K562 (cell line): Measurements from ENCODE around the gene SFT2D2. TPM values are rescaled to one million over a fixed set of nuclear protein-coding genes. Genes with fewer than 3 reads are reported as not detected.

Source experiments
- DPF2 ChIP-seq: fragments of 450-650 bp; IDR thresholded peaks from 2 replicates; pipeline ENCODE4 v1.6.1; 2016
- MAZ ChIP-seq, 2 experiments: fragments of 450-650 bp in 1 of 2; sonication (generic) in 1 of 2; formaldehyde crosslinking; IDR thresholded peaks in 1 of 2; conservative IDR thresholded peaks in 1 of 2; 2 replicates each; pipeline versions ENCODE4 v1.4.0 to v1.5.0; 2020; ENCODE audit warnings: mild to moderate bottlenecking in 1 of 2, missing genetic modification reagents in 1 of 2
- RBFOX2 ChIP-seq: fragments of 200-400 bp; formaldehyde crosslinking; IDR thresholded peaks from 2 replicates; pipeline ENCODE4 v1.6.1; 2017; ENCODE audit warnings: low read depth, mild to moderate bottlenecking, low read length, moderate library complexity
- TFAM ChIP-seq: fragments of 250-450 bp; sonication (Bioruptor Pico); conservative IDR thresholded peaks from 2 replicates; pipeline ENCODE4 v1.5.0; 2021; ENCODE audit warnings: mild to moderate bottlenecking, moderate library complexity
- XRCC3 ChIP-seq: fragments of 450-650 bp; IDR thresholded peaks from 2 replicates; pipeline ENCODE4 v1.6.1; 2017; ENCODE audit warnings: mild to moderate bottlenecking, moderate library complexity
- ZNF3 ChIP-seq: fragments of 250-450 bp; sonication (Bioruptor Pico); IDR thresholded peaks from 2 replicates; pipeline ENCODE4 v1.5.0; 2021; ENCODE audit warnings: mild to moderate bottlenecking, moderate library complexity
- ZNF699 ChIP-seq: fragments of 250-450 bp; sonication (Bioruptor Pico); IDR thresholded peaks from 2 replicates; pipeline ENCODE4 v1.8.0; 2021; ENCODE audit warnings: mild to moderate bottlenecking, moderate library complexity; ENCODE audit not compliant: insufficient replicate concordance
- polyA plus RNA-seq, 8 experiments: library from polyadenylated mRNA; depleted of rRNA in 4 of 8; stranded (reverse) in 5 of 8; unstranded in 3 of 8; fragments of >200 nt; fragmentation: Nextera tagmentation in 2 of 8; fragmentation: Illumina TruSeq in 1 of 8; extraction: Ambion mirVana in 2 of 8; extraction: Trizol in 1 of 8; gene quantifications; 2 replicates each; pipeline versions ENCODE4 v1.2.1 to v1.2.3, GENCODE V29; 2011 to 2014; ENCODE audit warnings: inconsistent platforms in 1 of 8, missing spikeins in 1 of 8
- total RNA-seq, 7 experiments: library from RNA; depleted of rRNA in 6 of 7; stranded (reverse); fragments of >200 nt in 6 of 7; fragmentation: Illumina TruSeq in 2 of 7; extraction: Trizol in 2 of 7; gene quantifications; 2 replicates each; pipeline versions ENCODE4 v1.2.1 to v1.2.3, GENCODE V29; 2011 to 2021; ENCODE audit warnings: low replicate concordance in 1 of 7
- TF ChIP-seq, protein P1 (sequence below), 2 experiments: fragments of 450-650 bp; IDR thresholded peaks; 2 replicates each; pipeline ENCODE4 v1.6.1; 2016; ENCODE audit warnings: mild to moderate bottlenecking in 2 of 2, borderline replicate concordance in 1 of 2, low read depth in 1 of 2, moderate library complexity in 1 of 2
- TF ChIP-seq, protein P2 (sequence below): conservative IDR thresholded peaks from 2 replicates; pipeline ENCODE4 v1.6.1; 2011; ENCODE audit warnings: low read depth, mild to moderate bottlenecking, low read length; ENCODE audit not compliant: control insufficient read depth
- TF ChIP-seq, protein P3 (sequence below): sonication (generic); formaldehyde crosslinking; IDR thresholded peaks from 2 replicates; pipeline ENCODE4 v1.9.0; 2022; ENCODE audit warnings: mild to moderate bottlenecking, missing genetic modification reagents
- TF ChIP-seq, protein P4 (sequence below), 2 experiments: IDR thresholded peaks; 2 replicates each; pipeline ENCODE4 v1.6.1; 2011; ENCODE audit warnings: borderline replicate concordance in 1 of 2, control low read depth in 1 of 2, low read depth in 1 of 2, low read length in 1 of 2, mild to moderate bottlenecking in 1 of 2, mixed read lengths in 1 of 2, moderate library complexity in 1 of 2; ENCODE audit not compliant: insufficient read depth in 1 of 2, insufficient read length in 1 of 2, poor library complexity in 1 of 2, severe bottlenecking in 1 of 2; ENCODE audit errors: extremely low read depth in 1 of 2
- TF ChIP-seq, protein P5 (sequence below), 2 experiments: fragments of 450-650 bp in 1 of 2; sonication (generic) in 1 of 2; formaldehyde crosslinking; conservative IDR thresholded peaks; 2 replicates each; pipeline versions ENCODE4 v1.4.0 to v1.8.1; 2020 to 2022; ENCODE audit warnings: mild to moderate bottlenecking in 1 of 2, missing genetic modification reagents in 1 of 2

SFT2D2 gene
- total and polyA plus RNA-seq, 9 of the 15 experiments (the other 6 are each of a cell fraction or from before 2014, with no cell fraction given), result 3.4 to 50.1 (median 21.6) TPM

- TF ChIP-seq, protein P1, sequence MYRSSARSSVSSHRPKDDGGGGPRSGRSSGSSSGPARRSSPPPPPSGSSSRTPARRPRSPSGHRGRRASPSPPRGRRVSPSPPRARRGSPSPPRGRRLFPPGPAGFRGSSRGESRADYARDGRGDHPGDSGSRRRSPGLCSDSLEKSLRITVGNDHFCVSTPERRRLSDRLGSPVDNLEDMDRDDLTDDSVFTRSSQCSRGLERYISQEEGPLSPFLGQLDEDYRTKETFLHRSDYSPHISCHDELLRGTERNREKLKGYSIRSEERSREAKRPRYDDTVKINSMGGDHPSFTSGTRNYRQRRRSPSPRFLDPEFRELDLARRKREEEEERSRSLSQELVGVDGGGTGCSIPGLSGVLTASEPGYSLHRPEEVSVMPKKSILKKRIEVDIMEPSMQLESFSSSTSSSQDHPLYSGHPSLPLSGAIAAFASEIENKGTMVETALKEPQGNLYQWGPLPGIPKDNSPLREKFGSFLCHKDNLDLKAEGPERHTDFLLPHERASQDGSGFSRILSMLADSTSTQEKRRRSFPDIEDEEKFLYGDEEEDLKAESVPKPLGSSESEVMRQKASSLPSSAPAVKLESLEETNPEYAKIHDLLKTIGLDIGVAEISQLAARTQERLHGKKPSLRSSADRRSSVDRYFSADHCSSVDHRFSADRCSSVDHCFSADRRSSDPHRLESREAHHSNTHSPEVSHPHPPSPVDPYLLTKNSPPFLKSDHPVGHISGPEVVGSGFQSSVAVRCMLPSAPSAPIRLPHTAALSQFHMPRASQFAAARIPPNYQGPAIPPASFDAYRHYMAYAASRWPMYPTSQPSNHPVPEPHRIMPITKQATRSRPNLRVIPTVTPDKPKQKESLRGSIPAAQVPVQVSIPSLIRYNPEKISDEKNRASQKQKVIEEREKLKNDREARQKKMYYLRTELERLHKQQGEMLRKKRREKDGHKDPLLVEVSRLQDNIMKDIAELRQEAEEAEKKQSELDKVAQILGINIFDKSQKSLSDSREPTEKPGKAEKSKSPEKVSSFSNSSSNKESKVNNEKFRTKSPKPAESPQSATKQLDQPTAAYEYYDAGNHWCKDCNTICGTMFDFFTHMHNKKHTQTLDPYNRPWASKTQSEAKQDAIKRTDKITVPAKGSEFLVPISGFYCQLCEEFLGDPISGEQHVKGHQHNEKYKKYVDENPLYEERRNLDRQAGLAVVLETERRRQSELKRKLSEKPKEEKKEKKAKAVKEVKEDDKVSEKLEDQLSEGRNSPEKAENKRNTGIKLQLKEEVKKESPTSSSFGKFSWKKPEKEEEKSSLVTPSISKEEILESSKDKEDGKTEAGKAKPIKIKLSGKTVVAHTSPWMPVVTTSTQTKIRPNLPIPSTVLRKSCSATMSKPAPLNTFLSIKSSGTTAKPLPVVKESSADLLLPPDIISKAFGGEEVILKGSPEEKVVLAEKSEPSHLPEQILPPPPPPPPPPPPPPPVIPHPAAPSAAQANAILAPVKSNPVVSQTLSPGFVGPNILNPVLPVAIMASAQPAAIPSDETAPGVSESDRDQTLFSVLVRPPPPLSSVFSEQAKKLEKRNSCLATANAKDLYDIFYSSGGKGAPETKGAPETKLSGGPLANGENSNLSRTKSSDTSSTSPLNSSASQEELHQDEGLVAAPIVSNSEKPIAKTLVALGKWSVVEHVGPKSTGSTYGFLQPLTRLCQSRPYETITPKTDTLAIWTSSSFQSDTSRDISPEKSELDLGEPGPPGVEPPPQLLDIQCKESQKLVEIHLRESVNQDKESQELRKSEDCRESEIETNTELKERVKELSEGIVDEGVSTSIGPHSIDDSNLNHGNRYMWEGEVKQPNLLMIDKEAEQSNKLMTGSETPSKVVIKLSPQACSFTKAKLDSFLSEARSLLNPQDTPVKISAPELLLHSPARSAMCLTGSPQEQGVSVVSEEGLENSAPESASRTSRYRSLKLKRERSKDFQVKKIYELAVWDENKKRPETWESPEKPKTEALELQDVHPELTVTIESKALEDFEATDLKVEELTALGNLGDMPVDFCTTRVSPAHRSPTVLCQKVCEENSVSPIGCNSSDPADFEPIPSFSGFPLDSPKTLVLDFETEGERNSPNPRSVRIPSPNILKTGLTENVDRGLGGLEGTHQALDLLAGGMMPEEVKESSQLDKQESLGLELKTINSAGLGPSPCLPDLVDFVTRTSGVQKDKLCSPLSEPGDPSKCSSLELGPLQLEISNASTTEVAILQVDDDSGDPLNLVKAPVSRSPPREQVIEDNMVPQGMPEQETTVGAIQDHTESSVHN (IDR thresholded peaks at IDR 0.05; ENCODE audit: borderline replicate concordance in 1 of 2, low read depth in 1 of 2), result 0 out of 4 replicates have a peak, but pooled peaks of 1 of the 2 experiments have one; percentile 58
- TF ChIP-seq MAZ (CRISPR knock-in tag; conservative IDR thresholded peaks at IDR 0.05 in 1 of 2, IDR thresholded peaks at IDR 0.05 in 1 of 2), result no peak
- TF ChIP-seq, protein P2, sequence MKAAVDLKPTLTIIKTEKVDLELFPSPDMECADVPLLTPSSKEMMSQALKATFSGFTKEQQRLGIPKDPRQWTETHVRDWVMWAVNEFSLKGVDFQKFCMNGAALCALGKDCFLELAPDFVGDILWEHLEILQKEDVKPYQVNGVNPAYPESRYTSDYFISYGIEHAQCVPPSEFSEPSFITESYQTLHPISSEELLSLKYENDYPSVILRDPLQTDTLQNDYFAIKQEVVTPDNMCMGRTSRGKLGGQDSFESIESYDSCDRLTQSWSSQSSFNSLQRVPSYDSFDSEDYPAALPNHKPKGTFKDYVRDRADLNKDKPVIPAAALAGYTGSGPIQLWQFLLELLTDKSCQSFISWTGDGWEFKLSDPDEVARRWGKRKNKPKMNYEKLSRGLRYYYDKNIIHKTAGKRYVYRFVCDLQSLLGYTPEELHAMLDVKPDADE, result no peak
- TF ChIP-seq TFAM (CRISPR knock-in tag), result no peak
- no peak for TF ChIP-seq XRCC3
- TF ChIP-seq, protein P3, sequence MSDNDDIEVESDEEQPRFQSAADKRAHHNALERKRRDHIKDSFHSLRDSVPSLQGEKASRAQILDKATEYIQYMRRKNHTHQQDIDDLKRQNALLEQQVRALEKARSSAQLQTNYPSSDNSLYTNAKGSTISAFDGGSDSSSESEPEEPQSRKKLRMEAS, result no peak
- no peak for TF ChIP-seq ZNF699 (CRISPR knock-in tag)
- no peak for TF ChIP-seq RBFOX2
- peak; percentile 90 for TF ChIP-seq DPF2
- TF ChIP-seq, protein P4, sequence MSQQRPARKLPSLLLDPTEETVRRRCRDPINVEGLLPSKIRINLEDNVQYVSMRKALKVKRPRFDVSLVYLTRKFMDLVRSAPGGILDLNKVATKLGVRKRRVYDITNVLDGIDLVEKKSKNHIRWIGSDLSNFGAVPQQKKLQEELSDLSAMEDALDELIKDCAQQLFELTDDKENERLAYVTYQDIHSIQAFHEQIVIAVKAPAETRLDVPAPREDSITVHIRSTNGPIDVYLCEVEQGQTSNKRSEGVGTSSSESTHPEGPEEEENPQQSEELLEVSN (IDR thresholded peaks at IDR 0.05; ENCODE audit: borderline replicate concordance in 1 of 2, extremely low read depth in 1 of 2, insufficient read depth in 1 of 2, insufficient read length in 1 of 2, low read depth in 1 of 2, low read length in 1 of 2, poor library complexity in 1 of 2, severe bottlenecking in 1 of 2), result no peak
- TF ChIP-seq, protein P5, sequence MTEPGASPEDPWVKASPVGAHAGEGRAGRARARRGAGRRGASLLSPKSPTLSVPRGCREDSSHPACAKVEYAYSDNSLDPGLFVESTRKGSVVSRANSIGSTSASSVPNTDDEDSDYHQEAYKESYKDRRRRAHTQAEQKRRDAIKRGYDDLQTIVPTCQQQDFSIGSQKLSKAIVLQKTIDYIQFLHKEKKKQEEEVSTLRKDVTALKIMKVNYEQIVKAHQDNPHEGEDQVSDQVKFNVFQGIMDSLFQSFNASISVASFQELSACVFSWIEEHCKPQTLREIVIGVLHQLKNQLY (CRISPR knock-in tag; conservative IDR thresholded peaks at IDR 0.05), result no peak
- TF ChIP-seq ZNF3 (CRISPR knock-in tag), result no peak
These were observed 61.4 kb downstream of the SFT2D2 start (continued) for GRCh38 chr1:168287237-168287664.
